Measurements from ENCODE around the gene MARCKS.
"Not testable (repeated sequence)": the region's sequence is repeated elsewhere in the genome, so short reads cannot be mapped to it uniquely, and the experiment has no call there.

Gene MARCKS

DNA sequence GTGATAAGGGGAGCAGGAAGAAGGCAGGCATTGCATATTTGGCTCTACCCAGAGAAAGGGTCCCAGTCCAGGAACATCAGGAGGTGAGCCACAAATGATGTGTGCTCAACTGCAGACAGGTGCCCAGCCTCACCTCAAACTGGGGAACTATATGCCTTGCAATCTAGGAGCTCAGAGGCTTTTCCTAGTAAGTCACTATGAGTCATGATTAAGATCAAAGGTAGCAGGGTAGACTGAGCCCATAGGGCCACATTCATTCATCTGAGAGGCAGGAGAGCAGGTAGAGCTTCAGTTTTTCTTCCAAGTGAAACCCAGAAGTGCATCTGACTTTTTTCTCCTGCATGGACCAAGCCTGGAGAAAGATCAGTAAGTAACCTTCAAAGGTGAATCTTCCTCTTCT is 31.3 kb downstream of the MARCKS start:
- DNase-seq: no peak

DNA sequence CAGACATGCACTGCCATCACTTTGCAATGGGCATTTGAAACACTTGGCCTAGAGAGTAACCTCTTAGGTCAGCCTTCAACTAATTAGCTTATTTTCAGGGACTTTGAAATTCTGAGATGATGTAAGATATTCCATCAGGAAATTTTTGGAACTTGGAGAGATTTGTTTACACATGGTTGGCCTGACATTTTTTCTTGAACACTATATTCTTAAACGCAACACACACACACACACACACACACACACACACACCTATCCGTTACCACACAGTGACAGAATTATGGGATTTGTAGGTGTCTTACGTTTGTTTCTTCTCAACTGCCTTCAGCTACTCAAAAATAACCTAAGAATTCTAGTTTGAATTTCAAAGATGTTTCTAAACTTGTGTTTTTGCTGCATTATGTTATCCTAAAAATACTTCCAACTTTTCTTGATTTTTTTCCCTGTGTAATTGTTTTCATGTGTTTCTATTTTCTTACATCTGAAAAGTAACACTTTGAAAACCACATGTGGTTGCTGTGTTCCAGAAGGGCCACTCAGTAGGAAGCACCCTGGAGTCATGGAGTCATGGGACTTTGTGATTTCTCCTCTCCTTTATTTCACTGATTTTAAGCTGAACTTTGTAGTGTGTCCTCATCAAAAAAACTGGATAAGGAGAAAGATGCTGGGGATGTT is 31.9 kb downstream of the MARCKS start:
- DNase-seq: no peak

GRCh38 chr6:113893451-113893850 is 36.3 kb downstream of the MARCKS start:
- DNase-seq: no peak

DNA sequence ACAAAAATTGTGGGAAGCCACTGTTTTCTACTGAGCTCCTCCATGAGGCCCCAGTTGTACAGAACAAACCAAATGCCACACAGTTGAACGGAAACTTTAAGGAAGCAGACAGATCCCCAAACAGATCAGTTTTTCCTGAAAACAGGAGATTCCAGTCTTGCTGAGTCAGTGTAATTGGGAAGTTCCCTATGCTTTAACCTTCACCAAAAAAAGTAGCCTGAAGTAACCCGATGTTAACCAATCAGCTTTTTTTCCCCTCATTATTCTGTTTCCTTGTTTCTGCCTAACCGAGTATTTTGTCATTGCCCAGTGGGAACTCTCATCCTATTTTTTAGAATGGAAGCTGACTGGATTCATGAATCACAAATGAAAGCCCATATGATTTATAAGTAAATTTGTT is 36.7 kb downstream of the MARCKS start:
- no peak for DNase-seq

GRCh38 chr6:113894712-113895674 is 37.8 kb downstream of the MARCKS start:
- no peak for DNase-seq

DNA sequence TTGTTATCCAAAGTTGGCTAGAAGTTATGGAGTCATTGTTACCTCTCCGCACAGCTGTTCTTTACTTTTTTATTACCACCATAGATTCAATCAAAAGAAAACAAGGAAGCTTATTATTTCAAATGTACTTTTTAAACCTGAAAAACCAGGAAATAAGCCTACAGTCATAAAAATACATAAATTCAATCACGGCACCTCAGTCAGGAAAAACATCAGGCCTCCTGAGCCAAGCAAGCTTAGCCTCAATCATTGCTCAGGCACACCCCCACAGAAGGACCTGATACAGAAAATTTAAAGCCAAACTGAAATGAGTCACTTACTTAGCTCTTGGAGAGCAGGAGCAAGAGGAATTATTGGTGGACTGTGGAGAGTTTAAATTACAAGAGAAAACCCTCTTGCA is 44.3 kb downstream of the MARCKS start:
- DNase-seq: no peak

DNA sequence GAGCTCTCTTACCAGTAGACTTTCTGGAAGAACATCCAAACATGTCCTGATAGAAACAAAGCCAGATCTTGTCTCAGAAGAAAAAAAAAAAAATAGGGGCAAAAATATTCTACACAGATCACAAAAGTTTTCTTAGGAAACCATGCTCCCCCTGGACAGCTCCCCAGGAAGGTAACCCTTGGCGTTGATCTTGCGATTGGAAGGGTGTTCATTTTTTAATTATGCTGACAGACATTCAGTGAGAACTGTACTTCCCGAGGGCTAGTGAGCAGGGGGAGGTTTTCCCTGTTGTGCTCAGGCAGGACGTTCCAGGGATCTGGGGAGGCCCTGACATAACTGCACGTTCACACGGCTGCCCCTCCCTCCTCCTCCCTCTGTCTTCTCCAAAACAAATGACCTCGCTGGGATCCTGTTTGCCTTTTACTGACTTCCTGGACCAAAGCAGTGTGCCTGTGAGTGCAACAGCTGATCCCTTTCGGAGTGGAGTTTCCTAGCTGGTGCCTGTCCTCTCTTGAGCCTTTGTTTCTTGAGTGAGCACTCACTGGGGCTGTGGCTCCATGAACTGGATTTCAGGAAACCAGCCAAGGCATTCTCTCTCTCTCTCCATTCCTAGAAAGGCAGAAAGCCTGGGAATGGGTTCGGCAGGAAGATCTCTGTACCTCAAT is 46.7 kb downstream of the MARCKS start:
- DNase-seq: no peak

- no peak for DNase-seq
These were observed 50.1 kb downstream of the MARCKS start for GRCh38 chr6:113907102-113907815.

DNA sequence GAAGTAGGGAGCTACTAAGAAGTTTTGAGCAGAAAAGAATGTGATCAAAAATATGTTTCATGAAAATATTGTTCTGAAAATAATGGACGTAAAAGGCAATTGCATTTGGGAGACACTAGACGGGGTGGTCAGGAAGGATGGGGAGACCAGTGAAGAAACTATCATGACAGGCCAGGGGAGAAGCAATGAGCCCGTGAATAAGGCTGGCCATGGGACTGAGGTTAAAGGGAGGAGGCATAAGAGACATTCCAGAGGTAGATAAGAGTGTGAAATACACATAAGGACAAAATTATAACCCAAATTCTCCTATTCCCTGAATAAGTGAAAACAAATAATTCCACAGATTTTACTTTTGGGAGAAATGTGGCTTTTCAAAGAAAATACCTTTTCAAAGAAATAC is 51.7 kb downstream of the MARCKS start:
- no peak for DNase-seq

GRCh38 chr6:113909224-113909856 is 52.2 kb downstream of the MARCKS start:
- no peak for DNase-seq

DNA sequence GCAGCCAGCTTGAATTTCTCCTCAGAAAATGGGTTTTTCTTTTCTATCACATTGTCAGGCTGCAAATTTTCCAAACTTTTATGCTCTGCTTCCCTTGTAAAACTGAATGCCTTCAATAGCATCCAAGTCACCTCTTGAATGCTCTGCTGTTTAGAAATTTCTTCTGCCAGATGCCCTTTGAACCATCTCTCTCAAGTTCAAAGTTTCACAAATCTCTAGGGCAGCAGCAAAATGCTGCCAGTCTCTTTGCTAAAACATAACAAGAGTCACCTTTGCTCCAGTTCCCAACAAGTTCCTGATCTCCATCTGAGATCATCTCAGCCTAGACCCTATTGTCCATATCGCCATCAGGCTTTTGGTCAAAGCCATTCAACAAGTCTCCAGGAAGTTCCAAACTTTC is 53.1 kb downstream of the MARCKS start:
- DNase-seq: not testable (repeated sequence)
